Measurements from ENCODE around the gene KLHL30.

KLHL30 gene

DNA sequence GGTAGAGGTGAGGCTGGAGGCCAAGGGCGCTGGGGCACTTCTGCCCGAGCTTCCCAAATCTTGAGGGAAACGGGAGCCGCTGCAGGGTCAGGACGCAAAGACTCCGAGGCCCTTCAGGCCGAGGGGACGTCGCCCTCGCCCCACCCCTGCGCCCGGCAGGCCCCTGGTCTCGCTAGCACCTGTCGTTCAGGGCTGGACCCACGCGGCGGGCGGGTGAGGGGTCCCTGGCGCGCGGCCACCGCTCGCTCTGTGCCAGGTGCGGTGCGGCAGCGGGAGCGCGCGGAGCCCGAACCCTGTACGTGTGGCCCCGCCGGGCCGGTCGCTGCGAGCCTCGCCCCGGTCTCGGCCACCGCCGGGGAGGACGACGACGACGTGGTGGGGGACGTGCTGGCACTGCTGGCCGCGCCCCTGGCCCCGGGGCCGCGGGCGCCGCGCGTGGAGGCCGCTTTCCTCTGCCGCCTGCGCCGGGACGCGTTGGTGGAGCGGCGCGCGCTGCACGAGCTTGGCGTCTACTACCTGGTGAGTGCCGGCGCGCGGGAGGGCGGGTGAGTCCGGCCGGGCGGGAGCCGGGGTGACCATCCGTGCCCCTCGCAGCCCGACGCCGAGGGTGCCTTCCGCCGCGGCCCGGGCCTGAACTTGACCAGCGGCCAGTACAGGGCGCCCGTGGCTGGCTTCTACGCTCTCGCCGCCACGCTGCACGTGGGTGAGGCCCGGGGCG, 25.2 kb downstream of the KLHL30 start:
- Mint-ChIP-seq H3K4me3 (no peak overlapping the region), H3K27ac (no peak overlapping the region), H3K27me3 (ENCODE audit: low read depth, poor library complexity) (peaks cover 66% of the 10 kb centered on the region), H3K36me3 (ENCODE audit: low read depth) (peaks cover 3% of the 10 kb centered on the region), H3K4me1 (peaks cover 27% of the 10 kb centered on the region), H3K9me3 (no peaks in the 10 kb centered on the region)
- TF ChIP-seq, protein P1, sequence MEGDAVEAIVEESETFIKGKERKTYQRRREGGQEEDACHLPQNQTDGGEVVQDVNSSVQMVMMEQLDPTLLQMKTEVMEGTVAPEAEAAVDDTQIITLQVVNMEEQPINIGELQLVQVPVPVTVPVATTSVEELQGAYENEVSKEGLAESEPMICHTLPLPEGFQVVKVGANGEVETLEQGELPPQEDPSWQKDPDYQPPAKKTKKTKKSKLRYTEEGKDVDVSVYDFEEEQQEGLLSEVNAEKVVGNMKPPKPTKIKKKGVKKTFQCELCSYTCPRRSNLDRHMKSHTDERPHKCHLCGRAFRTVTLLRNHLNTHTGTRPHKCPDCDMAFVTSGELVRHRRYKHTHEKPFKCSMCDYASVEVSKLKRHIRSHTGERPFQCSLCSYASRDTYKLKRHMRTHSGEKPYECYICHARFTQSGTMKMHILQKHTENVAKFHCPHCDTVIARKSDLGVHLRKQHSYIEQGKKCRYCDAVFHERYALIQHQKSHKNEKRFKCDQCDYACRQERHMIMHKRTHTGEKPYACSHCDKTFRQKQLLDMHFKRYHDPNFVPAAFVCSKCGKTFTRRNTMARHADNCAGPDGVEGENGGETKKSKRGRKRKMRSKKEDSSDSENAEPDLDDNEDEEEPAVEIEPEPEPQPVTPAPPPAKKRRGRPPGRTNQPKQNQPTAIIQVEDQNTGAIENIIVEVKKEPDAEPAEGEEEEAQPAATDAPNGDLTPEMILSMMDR (IDR thresholded peaks at IDR 0.05) = no peak
- peak; percentile 52 for DNase-seq

DNA sequence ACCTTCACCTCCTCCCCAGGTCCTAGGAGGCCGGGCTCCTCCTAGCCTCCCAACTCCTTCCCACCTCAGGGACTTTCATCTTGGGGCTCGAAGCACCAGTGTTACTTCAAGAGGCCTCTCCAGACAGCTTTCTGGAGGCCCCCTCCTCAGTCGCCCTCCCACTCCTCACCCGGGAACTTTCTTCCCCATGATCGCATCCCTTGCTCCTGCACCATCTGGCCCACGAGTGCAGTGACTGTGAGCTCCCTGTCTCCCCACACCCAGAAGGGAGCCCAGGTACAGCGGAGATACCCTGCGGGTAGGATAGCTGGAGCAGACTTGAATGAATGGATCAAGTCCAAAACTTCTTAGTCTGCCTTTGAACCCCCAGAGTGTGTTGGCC, 26.4 kb downstream of the KLHL30 start:
- H3K4me1 Mint-ChIP-seq = peaks cover 23% of the 10 kb centered on the region
- DNase-seq = no peak
- peaks cover 58% of the 10 kb centered on the region for H3K27me3 Mint-ChIP-seq (ENCODE audit: low read depth, poor library complexity)
- H3K4me3 Mint-ChIP-seq = peak overlapping the region; percentile 68
- TF ChIP-seq, protein P1 (IDR thresholded peaks at IDR 0.05) = no peak
- H3K9me3 Mint-ChIP-seq = no peaks in the 10 kb centered on the region
- peaks cover 7% of the 10 kb centered on the region for H3K36me3 Mint-ChIP-seq (ENCODE audit: low read depth)
- H3K27ac Mint-ChIP-seq = no peak overlapping the region

DNA sequence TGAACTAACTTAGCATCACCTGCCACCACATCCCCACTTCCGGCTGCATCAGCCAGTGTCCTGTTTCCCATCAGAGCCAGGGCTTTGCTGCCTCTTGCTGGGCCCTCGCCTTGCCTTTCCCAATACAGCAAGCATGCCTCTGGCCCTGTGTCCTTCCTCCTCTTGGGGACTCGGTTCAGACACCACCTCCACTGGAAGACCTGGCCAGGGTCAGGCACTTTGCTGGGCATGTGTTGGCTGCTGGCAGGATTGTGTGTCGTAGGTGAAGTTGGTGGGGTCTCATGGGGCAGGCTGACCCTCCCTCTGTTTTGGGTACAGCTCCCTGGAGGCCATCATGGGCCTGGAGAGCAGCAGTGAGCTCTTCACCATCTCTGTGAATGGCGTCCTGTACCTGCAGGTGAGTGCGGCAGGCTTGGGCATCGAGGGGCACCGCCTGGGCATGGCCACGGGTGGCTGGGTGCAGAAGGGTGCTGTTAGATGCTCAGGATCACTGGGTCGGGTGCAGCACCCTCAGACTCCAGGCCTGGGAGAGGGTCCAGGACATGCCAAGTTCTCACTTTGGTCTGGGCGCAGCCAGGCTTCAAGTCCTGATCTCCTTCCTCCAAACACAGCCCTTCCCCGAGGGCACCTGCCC, 26.9 kb downstream of the KLHL30 start:
- H3K27me3 Mint-ChIP-seq (ENCODE audit: low read depth, poor library complexity) = peaks cover 53% of the 10 kb centered on the region
- H3K4me3 Mint-ChIP-seq = peak overlapping the region; percentile 68
- DNase-seq = no peak
- no peak overlapping the region for H3K27ac Mint-ChIP-seq
- no peaks in the 10 kb centered on the region for H3K9me3 Mint-ChIP-seq
- TF ChIP-seq, protein P1 (IDR thresholded peaks at IDR 0.05) = no peak
- H3K4me1 Mint-ChIP-seq = peaks cover 24% of the 10 kb centered on the region
- H3K36me3 Mint-ChIP-seq (ENCODE audit: low read depth) = peaks cover 12% of the 10 kb centered on the region

DNA sequence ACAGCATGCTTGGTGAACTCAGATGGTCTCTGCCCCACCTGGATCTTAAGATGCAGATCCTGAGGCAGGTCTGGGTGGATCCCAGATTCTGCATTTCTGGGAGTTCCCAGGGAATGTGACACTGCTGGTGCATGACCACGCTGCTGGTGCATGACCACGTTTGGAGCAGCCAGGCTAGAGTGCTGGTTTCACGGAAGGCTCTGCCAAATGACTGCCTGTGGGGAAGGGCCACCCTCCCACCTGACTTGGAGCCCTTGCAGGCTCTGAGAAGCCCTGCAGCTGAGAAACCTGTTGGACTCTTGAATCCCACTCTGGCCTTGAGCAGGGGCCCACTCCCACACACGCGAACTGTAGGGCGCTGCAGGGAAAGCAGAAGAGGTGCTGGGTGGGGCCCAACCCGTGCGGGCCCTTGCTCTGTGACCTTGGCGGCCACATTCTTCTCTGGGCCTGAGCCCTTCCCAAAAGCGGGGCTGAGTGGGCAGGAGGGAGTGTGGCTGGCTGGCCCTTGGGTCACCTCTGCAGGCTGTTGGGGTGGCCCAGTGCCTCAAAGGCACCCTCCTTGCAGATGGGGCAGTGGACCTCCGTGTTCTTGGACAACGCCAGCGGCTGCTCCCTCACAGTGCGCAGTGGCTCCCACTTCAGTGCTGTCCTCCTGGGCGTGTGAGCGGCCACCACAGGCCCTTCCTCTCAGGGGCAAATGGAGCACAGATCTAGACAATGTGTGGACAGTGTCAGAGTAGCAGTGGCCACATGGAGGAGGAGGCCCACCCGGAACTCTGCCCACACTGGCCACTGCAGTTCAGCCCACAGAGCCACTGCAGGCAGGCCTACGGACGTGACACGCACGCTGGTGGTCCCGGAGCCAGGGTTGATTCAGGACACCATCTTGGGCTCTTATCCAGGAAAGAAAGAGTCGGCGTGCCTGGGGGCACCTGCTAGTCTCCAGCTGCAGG, 28.2 kb downstream of the KLHL30 start:
- Mint-ChIP-seq H3K36me3 (ENCODE audit: low read depth) (peaks cover 22% of the 10 kb centered on the region), H3K9me3 (no peaks in the 10 kb centered on the region), H3K4me3 (no peak overlapping the region), H3K27ac (no peak overlapping the region), H3K27me3 (ENCODE audit: low read depth, poor library complexity) (peaks cover 41% of the 10 kb centered on the region), H3K4me1 (peaks cover 11% of the 10 kb centered on the region)
- TF ChIP-seq, protein P1 (IDR thresholded peaks at IDR 0.05) = no peak
- no peak for DNase-seq

DNA sequence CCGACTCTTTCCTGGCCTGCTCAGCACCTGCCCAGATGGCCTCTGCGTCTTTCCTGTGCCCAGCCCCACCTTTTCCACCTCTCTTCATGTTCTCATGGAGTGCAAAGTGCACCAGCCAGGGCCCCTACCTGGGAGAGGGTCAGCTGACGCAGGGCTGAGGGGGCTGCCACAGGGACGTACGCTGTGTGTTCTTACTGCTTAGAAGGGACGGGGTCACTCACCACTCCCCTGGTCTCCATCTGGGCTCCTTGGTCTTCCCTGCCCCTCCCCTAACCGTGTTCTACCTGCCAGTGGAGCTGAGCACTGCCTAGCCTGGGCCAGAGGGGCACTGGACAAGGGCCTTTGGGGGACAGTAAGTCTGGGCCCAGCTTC, 28.9 kb downstream of the KLHL30 start:
- Mint-ChIP-seq H3K4me3 (no peak overlapping the region), H3K4me1 (peaks cover 11% of the 10 kb centered on the region), H3K36me3 (ENCODE audit: low read depth) (peaks cover 28% of the 10 kb centered on the region), H3K27ac (peak overlapping the region; percentile 36), H3K27me3 (ENCODE audit: low read depth, poor library complexity) (peaks cover 35% of the 10 kb centered on the region), H3K9me3 (no peaks in the 10 kb centered on the region)
- no peak for DNase-seq
- TF ChIP-seq, protein P1 (IDR thresholded peaks at IDR 0.05) = no peak
